GM08714 (cell line): Measurements from ENCODE around the gene SCNN1G.
"Not testable (repeated sequence)": the region's sequence is repeated elsewhere in the genome, so short reads cannot be mapped to it uniquely, and the experiment has no call there.

Experiments used
- H3K4me3 ChIP-seq: fragments of 200-500 bp; sonication (Bioruptor generic); 2 replicates; pipeline ENCODE4 v1.5.1; 2014; ENCODE audit warnings: mild to moderate bottlenecking, low read length, inconsistent platforms
- ZNF274 ChIP-seq: IDR thresholded peaks from 2 replicates; pipeline ENCODE4 v1.6.1; 2012; ENCODE audit warnings: mild to moderate bottlenecking, low read depth, low read length

Gene SCNN1G, protein sequence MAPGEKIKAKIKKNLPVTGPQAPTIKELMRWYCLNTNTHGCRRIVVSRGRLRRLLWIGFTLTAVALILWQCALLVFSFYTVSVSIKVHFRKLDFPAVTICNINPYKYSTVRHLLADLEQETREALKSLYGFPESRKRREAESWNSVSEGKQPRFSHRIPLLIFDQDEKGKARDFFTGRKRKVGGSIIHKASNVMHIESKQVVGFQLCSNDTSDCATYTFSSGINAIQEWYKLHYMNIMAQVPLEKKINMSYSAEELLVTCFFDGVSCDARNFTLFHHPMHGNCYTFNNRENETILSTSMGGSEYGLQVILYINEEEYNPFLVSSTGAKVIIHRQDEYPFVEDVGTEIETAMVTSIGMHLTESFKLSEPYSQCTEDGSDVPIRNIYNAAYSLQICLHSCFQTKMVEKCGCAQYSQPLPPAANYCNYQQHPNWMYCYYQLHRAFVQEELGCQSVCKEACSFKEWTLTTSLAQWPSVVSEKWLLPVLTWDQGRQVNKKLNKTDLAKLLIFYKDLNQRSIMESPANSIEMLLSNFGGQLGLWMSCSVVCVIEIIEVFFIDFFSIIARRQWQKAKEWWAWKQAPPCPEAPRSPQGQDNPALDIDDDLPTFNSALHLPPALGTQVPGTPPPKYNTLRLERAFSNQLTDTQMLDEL

DNA sequence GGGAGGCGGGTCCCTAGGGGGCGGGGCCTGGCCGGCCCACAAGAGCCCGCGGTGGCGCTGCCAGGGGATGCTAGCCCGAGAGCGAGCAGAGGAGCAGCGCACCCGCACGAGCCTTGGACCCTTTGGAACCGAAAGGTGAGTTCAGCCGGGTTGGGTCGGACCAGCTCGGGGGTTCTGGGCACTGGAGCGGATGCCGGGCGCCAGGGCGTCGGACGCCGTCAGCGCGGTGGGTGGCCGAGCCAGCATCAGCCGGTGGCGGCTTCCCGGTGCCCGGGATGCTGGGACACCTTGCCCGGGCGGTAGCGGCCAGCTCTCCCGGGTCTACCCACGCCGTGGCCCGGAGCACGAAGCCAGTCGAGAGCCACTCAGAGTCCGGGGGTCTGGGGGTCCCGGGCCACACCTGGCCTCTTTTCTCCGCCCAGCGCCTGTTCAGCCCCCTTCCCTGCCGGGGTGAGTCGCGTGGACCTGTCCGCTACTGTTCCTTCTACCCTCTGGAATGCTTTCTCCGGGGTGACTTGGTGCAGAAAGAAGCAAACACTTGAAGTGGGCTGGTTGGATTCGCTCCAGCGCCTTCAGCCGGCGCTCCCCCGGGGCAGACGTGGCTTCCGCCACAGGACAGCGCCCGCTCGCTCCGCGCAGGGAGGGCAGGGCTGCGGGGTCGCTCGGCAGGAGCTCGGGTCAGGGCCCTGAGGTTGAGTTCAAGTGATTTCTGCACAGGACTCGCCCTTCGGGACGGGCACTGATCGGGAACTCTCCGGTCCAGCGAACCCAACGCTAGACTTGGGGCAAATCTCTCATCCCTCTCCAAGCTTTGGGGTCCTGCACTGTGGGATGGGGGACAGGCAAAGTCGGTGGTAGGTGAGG lies at the start of gene SCNN1G:
Gene SCNN1G, plus strand, starts transcription at position 67 of the 864 bp plus-strand sequence. CDS start 3,527 bp downstream, outside the sequence.
- no peak for TF ChIP-seq ZNF274
- peak within 1 kb of the TSS; percentile 27; the same call in 1 of the 2 replicates for H3K4me3 ChIP-seq

DNA sequence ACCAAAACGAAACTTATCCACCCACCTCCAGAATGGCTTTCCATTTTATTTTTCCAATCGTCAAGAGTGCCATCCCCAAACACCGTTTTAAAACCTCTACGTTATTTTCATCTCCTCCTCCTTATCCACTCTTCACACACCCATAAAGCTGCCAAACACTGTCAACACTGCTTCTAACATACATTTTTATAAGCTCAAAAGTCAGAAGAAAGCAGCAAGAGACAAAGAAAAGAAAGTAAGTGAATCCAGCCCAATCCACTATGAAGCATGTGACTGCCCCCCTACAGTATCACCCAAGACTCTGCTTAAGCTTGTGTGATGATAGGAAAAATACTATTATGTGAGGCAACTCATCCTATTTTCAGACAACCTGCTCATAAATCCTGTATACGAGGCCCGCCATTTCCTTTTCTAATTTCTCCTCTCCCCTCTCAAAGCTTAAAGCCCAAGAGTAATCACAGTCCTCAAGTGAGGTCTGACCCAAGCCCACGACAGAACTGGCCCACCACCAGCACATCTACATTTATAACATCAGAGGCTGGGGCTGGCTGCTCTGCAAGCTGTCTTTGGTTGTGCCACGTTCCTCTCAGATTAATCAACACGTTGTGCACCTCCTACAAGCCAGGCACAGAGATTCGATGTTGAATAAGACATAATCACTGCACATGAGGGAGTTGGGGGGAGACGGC lies 49.6 kb upstream of the SCNN1G start:
- no peak for TF ChIP-seq ZNF274
- H3K4me3 ChIP-seq, result no peak overlapping the region

- no peak for TF ChIP-seq ZNF274
- no peak overlapping the region for H3K4me3 ChIP-seq
Measured at GRCh38 chr16:23134274-23134673, 48.3 kb upstream of the SCNN1G start.

- TF ChIP-seq ZNF274, result no peak
- H3K4me3 ChIP-seq, result no peak overlapping the region
Measured at GRCh38 chr16:23137256-23137655, 45.3 kb upstream of the SCNN1G start.

DNA sequence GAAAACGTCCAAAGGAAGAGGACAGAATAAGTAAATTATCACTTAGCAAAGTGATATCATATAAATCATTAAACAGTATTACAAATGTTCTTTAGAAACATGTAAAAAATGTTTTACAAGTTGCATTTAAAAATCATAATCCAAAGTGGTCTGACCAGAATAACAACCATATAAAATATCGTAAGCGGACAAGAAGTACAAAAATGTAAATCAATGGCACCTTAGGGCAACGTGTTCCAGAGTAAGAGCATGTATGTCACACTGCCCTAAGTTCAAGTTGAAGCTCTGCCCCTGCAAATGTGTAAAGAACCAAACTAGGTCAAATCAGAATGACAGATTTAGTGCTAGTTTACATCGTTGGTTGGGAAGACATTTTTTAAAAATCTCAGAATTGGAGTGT lies 44.7 kb upstream of the SCNN1G start:
- no peak for TF ChIP-seq ZNF274
- H3K4me3 ChIP-seq, result no peak overlapping the region

DNA sequence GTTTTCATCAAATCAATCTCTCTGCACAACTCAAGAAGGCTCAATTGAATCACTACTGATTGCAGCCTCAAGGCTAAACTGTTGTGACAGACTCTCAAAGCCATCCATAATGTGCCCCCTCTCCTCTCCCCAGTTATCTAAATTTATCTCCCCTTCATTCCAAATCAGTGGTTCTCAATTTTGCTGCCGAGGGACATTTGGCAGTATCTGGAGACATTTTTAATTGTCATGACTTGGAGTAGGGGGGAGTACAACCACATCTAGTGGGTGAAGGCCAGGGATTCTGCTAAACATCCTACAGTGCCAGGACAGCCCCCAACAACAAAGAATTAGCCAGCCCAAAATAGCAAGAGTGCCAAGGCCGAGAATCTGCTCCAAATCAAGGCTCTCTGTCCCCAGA lies 42.4 kb upstream of the SCNN1G start:
- no peak for TF ChIP-seq ZNF274
- H3K4me3 ChIP-seq, result no peak overlapping the region

DNA sequence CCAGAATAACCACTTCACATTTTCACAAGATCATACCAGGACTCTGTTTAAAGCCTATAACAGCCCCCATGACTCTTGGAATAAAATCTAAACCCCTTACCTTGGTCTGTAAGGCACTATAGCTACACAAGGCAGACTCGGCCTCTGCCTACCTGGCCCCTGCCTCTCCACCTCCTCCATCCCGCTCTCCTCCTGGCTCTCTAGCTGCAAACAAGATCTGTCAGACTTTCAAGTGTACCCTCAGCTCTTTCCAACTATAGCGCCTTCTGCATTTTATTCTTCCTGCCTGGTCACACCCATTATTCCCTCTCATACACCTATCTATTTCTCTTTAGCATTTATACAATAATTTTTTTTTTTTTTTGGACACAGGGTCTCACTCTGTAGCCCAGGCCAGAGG lies 41.5 kb upstream of the SCNN1G start:
- no peak overlapping the region for H3K4me3 ChIP-seq
- no peak for TF ChIP-seq ZNF274

DNA sequence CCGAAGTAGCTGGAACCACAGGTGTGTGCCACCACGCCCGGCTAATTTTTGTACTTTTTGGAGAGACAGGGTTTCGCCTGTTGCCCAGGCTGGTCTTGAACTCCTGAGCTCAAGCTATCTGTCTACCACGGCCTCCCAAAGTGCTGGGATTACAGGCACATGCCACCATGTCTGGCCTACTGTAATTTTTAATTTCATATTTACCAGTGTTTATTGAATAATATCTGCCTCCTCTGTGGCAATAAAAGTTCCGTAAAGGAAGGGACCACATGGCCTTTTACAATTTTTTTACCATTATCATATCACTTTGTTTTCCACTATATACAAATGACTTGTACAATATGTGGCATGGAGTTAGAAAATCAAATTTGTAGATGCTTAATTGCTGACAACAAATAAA lies 41.0 kb upstream of the SCNN1G start:
- no peak overlapping the region for H3K4me3 ChIP-seq
- no peak for TF ChIP-seq ZNF274

DNA sequence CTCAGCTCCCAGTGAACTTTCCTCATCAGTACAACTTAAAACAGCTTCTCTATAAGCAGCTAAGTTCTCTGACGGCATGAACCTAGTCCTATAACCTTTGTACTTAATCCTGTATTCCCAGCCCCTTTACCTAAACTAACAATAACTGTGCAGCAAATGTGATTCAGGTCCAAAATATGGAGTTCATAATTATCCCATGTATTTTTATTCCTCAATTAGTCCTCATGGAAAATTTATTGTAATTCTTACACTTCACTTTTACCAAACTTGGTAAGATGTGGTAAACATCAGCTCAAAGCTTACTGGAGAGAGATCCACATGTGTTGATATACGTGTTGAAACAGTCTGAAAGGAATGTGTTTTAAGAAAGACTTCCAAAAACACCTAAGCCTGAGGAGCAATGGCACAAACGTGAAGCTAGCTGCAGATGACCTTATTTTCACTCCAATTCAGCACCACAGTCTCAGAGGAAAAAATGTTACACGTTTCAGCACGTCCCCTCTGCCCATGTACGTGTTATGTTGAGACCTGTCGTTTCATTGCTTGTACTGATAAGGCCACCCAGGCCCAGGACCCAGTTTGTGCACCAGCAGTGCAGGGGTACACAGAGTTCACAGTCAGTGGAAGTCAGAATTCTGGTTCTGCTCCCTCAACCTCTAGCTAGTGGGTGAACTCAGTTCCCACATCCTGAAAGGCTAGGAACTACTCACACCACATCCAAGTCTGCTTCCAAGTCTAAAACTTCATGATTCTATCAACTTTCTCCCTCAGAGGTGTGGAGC lies 40.4 kb upstream of the SCNN1G start:
- no peak overlapping the region for H3K4me3 ChIP-seq
- TF ChIP-seq ZNF274, result no peak

GRCh38 chr16:23143391-23143790 lies 39.2 kb upstream of the SCNN1G start:
- no peak for TF ChIP-seq ZNF274
- H3K4me3 ChIP-seq, result no peak overlapping the region

- not testable (repeated sequence) for H3K4me3 ChIP-seq
Measured at GRCh38 chr16:23144393-23144792, 38.2 kb upstream of the SCNN1G start.

GRCh38 chr16:23145186-23145585 lies 37.4 kb upstream of the SCNN1G start:
- H3K4me3 ChIP-seq, result no peak overlapping the region
- TF ChIP-seq ZNF274, result no peak

- no peak overlapping the region for H3K4me3 ChIP-seq
- TF ChIP-seq ZNF274, result no peak
Measured at GRCh38 chr16:23145608-23146007, 36.9 kb upstream of the SCNN1G start.

DNA sequence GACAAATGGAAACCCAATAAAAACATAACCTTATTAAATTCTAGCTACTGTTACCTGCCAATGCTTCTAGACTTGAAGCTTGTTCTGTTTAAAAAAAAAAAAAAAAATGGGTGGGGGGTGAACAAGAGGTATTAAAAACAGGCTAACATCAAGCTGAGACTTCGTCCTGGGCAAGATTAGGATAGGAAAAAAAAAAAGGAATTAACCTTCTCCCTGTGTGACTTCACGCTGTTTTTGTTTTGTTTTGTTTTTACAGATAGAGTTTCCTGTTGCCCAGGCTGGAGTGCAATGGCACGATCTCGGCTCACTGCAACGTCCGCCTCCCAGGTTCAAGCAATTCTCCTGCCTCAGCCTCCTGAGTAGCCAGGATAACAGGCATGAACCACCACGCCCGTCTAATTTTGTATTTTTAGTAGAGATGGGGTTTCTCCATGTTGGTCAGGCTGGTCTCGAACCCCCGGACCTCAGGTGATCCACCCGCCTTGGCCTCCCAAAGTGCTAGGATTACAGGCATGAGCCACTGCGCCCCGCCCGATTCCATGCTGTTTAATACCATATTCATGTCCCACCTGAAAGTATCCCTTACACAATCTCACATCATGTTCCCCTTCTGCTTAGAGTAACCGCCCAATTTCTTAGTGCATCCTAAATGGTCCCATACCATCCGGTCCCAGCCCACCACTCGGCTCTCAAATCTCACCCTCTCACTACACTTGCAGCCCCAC lies 35.5 kb upstream of the SCNN1G start:
- no peak overlapping the region for H3K4me3 ChIP-seq
- TF ChIP-seq ZNF274, result no peak
